Ectodermal cell (in vitro differentiated cells): ENCODE data around the gene ABR.
"Not testable (repeated sequence)": the region's sequence is repeated elsewhere in the genome, so short reads cannot be mapped to it uniquely, and the experiment has no call there.

Source experiments
- H3K27ac ChIP-seq: 2 replicates; pipeline ENCODE4 v1.7.0; 2013; ENCODE audit warnings: mild to moderate bottlenecking, low read depth, low read length; ENCODE audit not compliant: insufficient read depth, poor library complexity, severe bottlenecking
- H3K27me3 ChIP-seq: 2 replicates; pipeline ENCODE4 v1.7.0; 2013; ENCODE audit warnings: mild to moderate bottlenecking, low read length; ENCODE audit not compliant: insufficient read depth, control insufficient read depth, poor library complexity, severe bottlenecking
- H3K36me3 ChIP-seq: one replicate; pipeline ENCODE4 v1.7.0; 2013; ENCODE audit warnings: low read length; ENCODE audit not compliant: control insufficient read depth, insufficient read depth
- H3K4me1 ChIP-seq: one replicate; pipeline ENCODE4 v1.7.0; 2013; ENCODE audit warnings: low read length; ENCODE audit not compliant: control insufficient read depth, insufficient read depth
- H3K4me3 ChIP-seq: 2 replicates; pipeline ENCODE4 v1.7.0; 2013; ENCODE audit warnings: low read depth, low read length, control low read depth; ENCODE audit not compliant: insufficient read depth
- H3K9me3 ChIP-seq: 2 replicates; pipeline ENCODE4 v1.7.0; 2013; ENCODE audit warnings: mild to moderate bottlenecking, low read length, moderate library complexity; ENCODE audit not compliant: control insufficient read depth
- WGBS, 2 experiments: methylation state at CpG; one replicate each; pipeline ENCODE4 v1.1.7; 2013; ENCODE audit warnings: missing lambda C conversion rate in 2 of 2; 5-methylcytosine and 5-hydroxymethylcytosine counted together

The ABR gene

GRCh38 chr17:974778-975177, 205.0 kb downstream of the ABR start:
- H3K36me3 ChIP-seq, H3K4me3 ChIP-seq, H3K9me3 ChIP-seq, H3K27me3 ChIP-seq, H3K27ac ChIP-seq: not testable (repeated sequence)
- 85 to 95% methylated on average over 2 of the region's 2 CpGs for WGBS, 2 experiments
- H3K4me1 ChIP-seq: peaks cover 19% of the 10 kb centered on the region

- no peak overlapping the region for H3K4me3 ChIP-seq
- H3K36me3 ChIP-seq: no peaks in the 10 kb centered on the region
- no peaks in the 10 kb centered on the region for H3K9me3 ChIP-seq
- 88 to 90% methylated on average over 12 of the region's 12 CpGs for WGBS, 2 experiments
- no peak overlapping the region for H3K27ac ChIP-seq
- peaks cover 24% of the 10 kb centered on the region for H3K4me1 ChIP-seq
- H3K27me3 ChIP-seq: no peaks in the 10 kb centered on the region
Measured at GRCh38 chr17:973053-973452, 206.7 kb downstream of the ABR start.

GRCh38 chr17:971861-972260, 207.9 kb downstream of the ABR start:
- WGBS, 2 experiments: 91 to 92% methylated on average over 14 of the region's 14 CpGs
- not testable (repeated sequence) for H3K27me3 ChIP-seq, H3K36me3 ChIP-seq, H3K4me3 ChIP-seq, H3K27ac ChIP-seq, H3K9me3 ChIP-seq
- H3K4me1 ChIP-seq: peaks cover 13% of the 10 kb centered on the region

GRCh38 chr17:970364-970763, 209.4 kb downstream of the ABR start:
- Histone ChIP-seq H3K27ac (no peak overlapping the region), H3K36me3 (no peaks in the 10 kb centered on the region), H3K27me3 (no peaks in the 10 kb centered on the region), H3K4me1 (peaks cover 16% of the 10 kb centered on the region), H3K4me3 (no peak overlapping the region), H3K9me3 (no peaks in the 10 kb centered on the region)
- WGBS, 2 experiments: 76 to 80% methylated on average over 9 of the region's 9 CpGs

GRCh38 chr17:969811-970355, 209.9 kb downstream of the ABR start:
- no peaks in the 10 kb centered on the region for H3K36me3 ChIP-seq
- H3K4me3 ChIP-seq: no peak overlapping the region
- no peak overlapping the region for H3K27ac ChIP-seq
- WGBS, 2 experiments: 77% methylated on average over 18 of the region's 18 CpGs
- H3K27me3 ChIP-seq: no peaks in the 10 kb centered on the region
- no peaks in the 10 kb centered on the region for H3K9me3 ChIP-seq
- H3K4me1 ChIP-seq: peaks cover 21% of the 10 kb centered on the region

GRCh38 chr17:968812-969730, 210.7 kb downstream of the ABR start:
- no peaks in the 10 kb centered on the region for H3K36me3 ChIP-seq
- no peaks in the 10 kb centered on the region for H3K27me3 ChIP-seq
- H3K4me1 ChIP-seq: peaks cover 29% of the 10 kb centered on the region
- no peak overlapping the region for H3K27ac ChIP-seq
- H3K4me3 ChIP-seq: no peak overlapping the region
- no peaks in the 10 kb centered on the region for H3K9me3 ChIP-seq
- WGBS, 2 experiments: 93 to 95% methylated on average over 24 of the region's 24 CpGs

GRCh38 chr17:967122-967521, 212.7 kb downstream of the ABR start:
- Histone ChIP-seq H3K9me3 (no peaks in the 10 kb centered on the region), H3K27me3 (no peaks in the 10 kb centered on the region), H3K36me3 (no peaks in the 10 kb centered on the region), H3K4me1 (peaks cover 39% of the 10 kb centered on the region), H3K4me3 (no peak overlapping the region), H3K27ac (no peak overlapping the region)
- 95 to 97% methylated on average over 9 of the region's 9 CpGs for WGBS, 2 experiments

- 83 to 87% methylated on average over 12 of the region's 12 CpGs for WGBS, 2 experiments
- Histone ChIP-seq H3K27ac (no peak overlapping the region), H3K27me3 (no peaks in the 10 kb centered on the region), H3K36me3 (no peaks in the 10 kb centered on the region), H3K9me3 (no peaks in the 10 kb centered on the region), H3K4me3 (no peak overlapping the region), H3K4me1 (peaks cover 38% of the 10 kb centered on the region)
Measured at GRCh38 chr17:965311-965989, 214.3 kb downstream of the ABR start.

- Histone ChIP-seq H3K9me3 (no peaks in the 10 kb centered on the region), H3K27ac (no peak overlapping the region), H3K27me3 (no peaks in the 10 kb centered on the region), H3K4me1 (peaks cover 33% of the 10 kb centered on the region), H3K36me3 (no peaks in the 10 kb centered on the region), H3K4me3 (no peak overlapping the region)
- WGBS, 2 experiments: 64 to 68% methylated on average over 14 of the region's 14 CpGs
Measured at GRCh38 chr17:964876-965275, 214.9 kb downstream of the ABR start.

GRCh38 chr17:962670-963069, 217.1 kb downstream of the ABR start:
- WGBS, 2 experiments: 4 to 7% methylated on average over 11 of the region's 11 CpGs
- no peaks in the 10 kb centered on the region for H3K9me3 ChIP-seq
- H3K27ac ChIP-seq: peak overlapping the region; percentile 38
- no peak overlapping the region for H3K4me3 ChIP-seq
- peaks cover 27% of the 10 kb centered on the region for H3K4me1 ChIP-seq
- no peaks in the 10 kb centered on the region for H3K27me3 ChIP-seq
- no peaks in the 10 kb centered on the region for H3K36me3 ChIP-seq
